ENCODE results near the gene C1orf198. TPM values are rescaled to one million over a fixed set of nuclear protein-coding genes. Genes with fewer than 3 reads are reported as not detected.

The C1orf198 gene
- total and polyA plus RNA-seq, 11 donors: 23.1 to 145 (median 63.8) TPM

- H3K27ac ChIP-seq: peak overlapping the region; percentile 17 to 94 (median 82)
- no peaks in the 10 kb centered on the region for H3K27me3 ChIP-seq
- H3K4me1 ChIP-seq: peaks cover 4 to 88% (median 64%) of the 10 kb centered on the region in 12 donors
- no peak overlapping the region for H3K4me3 ChIP-seq
- H3K9me3 ChIP-seq: no peaks in the 10 kb centered on the region
- H3K36me3 ChIP-seq: no peaks in the 10 kb centered on the region
- ATAC-seq: peak in 3 of 4 donors; percentile 7 to 59 (median 11)
- no peak for TF ChIP-seq CTCF (IDR thresholded peaks at IDR 0.05)
- TF ChIP-seq POLR2A (IDR thresholded peaks at IDR 0.05): no peak
- intact Hi-C loops (cut with DNase I): loop anchor here in 2 of 10 donors (5.0 to 10.0 kb wide), 2 partner anchors 44 to 51 kb away; partner anchors contain the start of gene C1orf198 (in 1 of the 2)
- 18 to 50% (median 36%) methylated on average over 6 of the region's 6 CpGs for WGBS, 4 donors
- peak in 4 of 5 donors; percentile 51 to 68 (median 62) for DNase-seq
These were observed 44.9 kb downstream of the C1orf198 start for GRCh38 chr1:230823426-230823825.

- Histone ChIP-seq H3K9me3 (no peaks in the 10 kb centered on the region), H3K27ac (peak overlapping the region in 8 of 12 donors; percentile 12 to 94 (median 84)), H3K36me3 (no peaks in the 10 kb centered on the region), H3K4me3 (no peak overlapping the region), H3K27me3 (no peaks in the 10 kb centered on the region), H3K4me1 (peaks cover 4 to 76% (median 51%) of the 10 kb centered on the region in 12 donors)
- peak in 3 of 5 donors; percentile 64 to 71 (median 64) for DNase-seq
- peak in 2 of 4 donors; percentile 40 to 43 for ATAC-seq
- WGBS, 4 donors: 62 to 78% (median 68%) methylated on average over 11 to 13 of the region's 13 CpGs
- intact Hi-C loops (cut with DNase I): loop anchor here in 2 of 10 donors (5.0 to 10.0 kb wide), 2 partner anchors 45 to 53 kb away; partner anchors contain the start of gene C1orf198 (in 1 of the 2)
- TF ChIP-seq POLR2A (IDR thresholded peaks at IDR 0.05) (no peak), CTCF (IDR thresholded peaks at IDR 0.05) (no peak)
These were observed 46.2 kb downstream of the C1orf198 start for GRCh38 chr1:230822092-230822581.

- H3K36me3 ChIP-seq: no peaks in the 10 kb centered on the region
- no peak overlapping the region for H3K4me3 ChIP-seq
- no peaks in the 10 kb centered on the region for H3K27me3 ChIP-seq
- WGBS, 4 donors: 66 to 78% (median 71%) methylated on average over 4 of the region's 4 CpGs
- DNase-seq (no peak), ATAC-seq (no peak)
- peak overlapping the region in 5 of 12 donors; percentile 47 to 91 (median 77) for H3K27ac ChIP-seq
- H3K9me3 ChIP-seq: no peaks in the 10 kb centered on the region
- intact Hi-C loops (cut with DNase I): loop anchor here in 2 of 10 donors (5.0 to 10.0 kb wide), 2 partner anchors 46 to 53 kb away; partner anchors contain the start of gene C1orf198 (in 1 of the 2)
- H3K4me1 ChIP-seq: peaks cover 4 to 68% (median 44%) of the 10 kb centered on the region in 12 donors
- TF ChIP-seq CTCF (IDR thresholded peaks at IDR 0.05) (no peak), POLR2A (IDR thresholded peaks at IDR 0.05) (no peak)
These were observed 47.0 kb downstream of the C1orf198 start for GRCh38 chr1:230821346-230821745.

DNA sequence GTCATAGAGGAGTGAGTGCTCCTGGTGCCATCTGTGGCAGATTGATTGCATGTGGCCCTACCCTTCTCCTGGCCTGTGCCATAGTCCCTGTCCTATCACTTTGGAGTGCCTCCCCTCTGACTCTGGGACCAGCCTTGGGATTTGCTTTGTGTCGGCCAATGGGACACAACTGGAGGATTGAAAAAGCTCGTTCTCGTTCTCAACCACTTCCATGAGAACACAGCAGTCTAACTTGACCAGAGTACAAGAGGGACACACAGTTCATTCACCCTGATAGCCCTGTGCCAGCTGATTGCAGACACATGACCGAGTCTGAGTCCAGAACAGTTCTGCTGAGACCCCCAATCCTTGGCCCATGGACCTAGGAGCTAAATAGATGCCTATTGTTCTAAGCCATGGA lies 47.8 kb downstream of the C1orf198 start:
- Histone ChIP-seq H3K27ac (peak overlapping the region in 1 of 12 donors; percentile 2), H3K9me3 (no peaks in the 10 kb centered on the region), H3K27me3 (no peaks in the 10 kb centered on the region), H3K4me1 (peaks cover 0 to 66% (median 38%) of the 10 kb centered on the region in 12 donors), H3K4me3 (no peak overlapping the region), H3K36me3 (no peaks in the 10 kb centered on the region)
- DNase-seq (no peak), ATAC-seq (no peak)
- no peak for TF ChIP-seq CTCF (IDR thresholded peaks at IDR 0.05)
- no peak for TF ChIP-seq POLR2A (IDR thresholded peaks at IDR 0.05)
- 68 to 85% (median 72%) methylated on average over 4 of the region's 4 CpGs for WGBS, 4 donors
- intact Hi-C loops (cut with DNase I): loop anchor here in 2 of 10 donors (5.0 to 10.0 kb wide), 2 partner anchors 47 to 54 kb away; partner anchors contain the start of gene C1orf198 (in 1 of the 2)

All from heart left ventricle (tissue), 16 donors.